Activated naive CD8-positive, alpha-beta T cell (primary cell): ENCODE results near the gene LOXHD1.

Experiments used
- H3K27ac Mint-ChIP-seq: one replicate; pipeline ENCODE4 v1.8.0; 2021; ENCODE audit warnings: mixed read lengths
- H3K27me3 Mint-ChIP-seq: one replicate; pipeline ENCODE4 v1.8.0; 2021; ENCODE audit warnings: mixed read lengths
- H3K36me3 Mint-ChIP-seq: one replicate; pipeline ENCODE4 v1.8.0; 2021; ENCODE audit warnings: mixed read lengths
- H3K4me1 Mint-ChIP-seq: one replicate; pipeline ENCODE4 v1.8.0; 2021; ENCODE audit warnings: low read depth, mixed read lengths
- H3K4me3 Mint-ChIP-seq: one replicate; pipeline ENCODE4 v1.8.0; 2021; ENCODE audit warnings: mild to moderate bottlenecking, mixed read lengths
- H3K9me3 Mint-ChIP-seq: one replicate; pipeline ENCODE4 v1.8.0; 2021; ENCODE audit warnings: low read depth, mixed read lengths

LOXHD1 gene

GRCh38 chr18:46649071-46649862 is 7.8 kb downstream of the LOXHD1 start:
- H3K27me3 Mint-ChIP-seq, result no peaks in the 10 kb centered on the region
- H3K4me1 Mint-ChIP-seq, result no peaks in the 10 kb centered on the region
- no peak overlapping the region for H3K4me3 Mint-ChIP-seq
- H3K27ac Mint-ChIP-seq, result no peak overlapping the region
- no peaks in the 10 kb centered on the region for H3K36me3 Mint-ChIP-seq
- no peaks in the 10 kb centered on the region for H3K9me3 Mint-ChIP-seq

- no peaks in the 10 kb centered on the region for H3K27me3 Mint-ChIP-seq
- no peaks in the 10 kb centered on the region for H3K36me3 Mint-ChIP-seq
- no peaks in the 10 kb centered on the region for H3K4me1 Mint-ChIP-seq
- no peak overlapping the region for H3K4me3 Mint-ChIP-seq
- H3K9me3 Mint-ChIP-seq, result no peaks in the 10 kb centered on the region
- H3K27ac Mint-ChIP-seq, result no peak overlapping the region
Measured at GRCh38 chr18:46646468-46646867, 10.6 kb downstream of the LOXHD1 start.

GRCh38 chr18:46642561-46642960 is 14.5 kb downstream of the LOXHD1 start:
- no peak overlapping the region for H3K27ac Mint-ChIP-seq
- H3K27me3 Mint-ChIP-seq, result no peaks in the 10 kb centered on the region
- H3K4me1 Mint-ChIP-seq, result no peaks in the 10 kb centered on the region
- H3K9me3 Mint-ChIP-seq, result peaks cover 3% of the 10 kb centered on the region
- H3K36me3 Mint-ChIP-seq, result no peaks in the 10 kb centered on the region
- no peak overlapping the region for H3K4me3 Mint-ChIP-seq

GRCh38 chr18:46641917-46642316 is 15.1 kb downstream of the LOXHD1 start:
- Mint-ChIP-seq H3K4me3 (no peak overlapping the region), H3K27ac (no peak overlapping the region), H3K36me3 (no peaks in the 10 kb centered on the region), H3K27me3 (no peaks in the 10 kb centered on the region), H3K9me3 (peaks cover 4% of the 10 kb centered on the region), H3K4me1 (no peaks in the 10 kb centered on the region)

- no peak overlapping the region for H3K4me3 Mint-ChIP-seq
- no peak overlapping the region for H3K27ac Mint-ChIP-seq
- peaks cover 4% of the 10 kb centered on the region for H3K9me3 Mint-ChIP-seq
- no peaks in the 10 kb centered on the region for H3K4me1 Mint-ChIP-seq
- no peaks in the 10 kb centered on the region for H3K27me3 Mint-ChIP-seq
- no peaks in the 10 kb centered on the region for H3K36me3 Mint-ChIP-seq
Measured at GRCh38 chr18:46639386-46639785, 17.6 kb downstream of the LOXHD1 start.

- Mint-ChIP-seq H3K9me3 (peaks cover 4% of the 10 kb centered on the region), H3K36me3 (no peaks in the 10 kb centered on the region), H3K4me1 (no peaks in the 10 kb centered on the region), H3K27me3 (peaks cover 1% of the 10 kb centered on the region), H3K27ac (no peak overlapping the region), H3K4me3 (no peak overlapping the region)
Measured at GRCh38 chr18:46636040-46636630, 20.9 kb downstream of the LOXHD1 start.

GRCh38 chr18:46632401-46633071 is 24.5 kb downstream of the LOXHD1 start:
- Mint-ChIP-seq H3K4me3 (no peak overlapping the region), H3K27me3 (peaks cover 1% of the 10 kb centered on the region), H3K36me3 (no peaks in the 10 kb centered on the region), H3K4me1 (peaks cover 5% of the 10 kb centered on the region), H3K9me3 (peaks cover 1% of the 10 kb centered on the region), H3K27ac (no peak overlapping the region)

- Mint-ChIP-seq H3K4me3 (no peak overlapping the region), H3K27ac (no peak overlapping the region), H3K4me1 (peaks cover 5% of the 10 kb centered on the region), H3K9me3 (no peaks in the 10 kb centered on the region), H3K27me3 (peaks cover 1% of the 10 kb centered on the region), H3K36me3 (no peaks in the 10 kb centered on the region)
Measured at GRCh38 chr18:46630991-46631390, 26.0 kb downstream of the LOXHD1 start.

- Mint-ChIP-seq H3K27me3 (peaks cover 1% of the 10 kb centered on the region), H3K4me3 (no peak overlapping the region), H3K9me3 (no peaks in the 10 kb centered on the region), H3K27ac (no peak overlapping the region), H3K4me1 (peaks cover 8% of the 10 kb centered on the region), H3K36me3 (no peaks in the 10 kb centered on the region)
Measured at GRCh38 chr18:46630160-46630559, 26.9 kb downstream of the LOXHD1 start.

- H3K27me3 Mint-ChIP-seq, result peaks cover 1% of the 10 kb centered on the region
- H3K36me3 Mint-ChIP-seq, result no peaks in the 10 kb centered on the region
- H3K4me3 Mint-ChIP-seq, result no peak overlapping the region
- peaks cover 13% of the 10 kb centered on the region for H3K4me1 Mint-ChIP-seq
- H3K27ac Mint-ChIP-seq, result no peak overlapping the region
- no peaks in the 10 kb centered on the region for H3K9me3 Mint-ChIP-seq
Measured at GRCh38 chr18:46629361-46629760, 27.7 kb downstream of the LOXHD1 start.

GRCh38 chr18:46628206-46628605 is 28.8 kb downstream of the LOXHD1 start:
- no peaks in the 10 kb centered on the region for H3K9me3 Mint-ChIP-seq

GRCh38 chr18:46627136-46627535 is 29.9 kb downstream of the LOXHD1 start:
- no peak overlapping the region for H3K27ac Mint-ChIP-seq
- H3K9me3 Mint-ChIP-seq, result no peaks in the 10 kb centered on the region
- peaks cover 1% of the 10 kb centered on the region for H3K27me3 Mint-ChIP-seq
- no peak overlapping the region for H3K4me3 Mint-ChIP-seq
- no peaks in the 10 kb centered on the region for H3K36me3 Mint-ChIP-seq
- H3K4me1 Mint-ChIP-seq, result peaks cover 33% of the 10 kb centered on the region

More at GRCh38 chr18:46628206-46628605, 28.8 kb downstream of the LOXHD1 start:
- Mint-ChIP-seq H3K27ac (no peak overlapping the region), H3K4me1 (peaks cover 24% of the 10 kb centered on the region), H3K4me3 (no peak overlapping the region), H3K36me3 (no peaks in the 10 kb centered on the region), H3K27me3 (peaks cover 1% of the 10 kb centered on the region)

GRCh38 chr18:46625069-46625468 is 32.0 kb downstream of the LOXHD1 start:
- peaks cover 48% of the 10 kb centered on the region for H3K4me1 Mint-ChIP-seq
- no peaks in the 10 kb centered on the region for H3K27me3 Mint-ChIP-seq
- H3K36me3 Mint-ChIP-seq, result no peaks in the 10 kb centered on the region
- H3K27ac Mint-ChIP-seq, result no peak overlapping the region
- H3K4me3 Mint-ChIP-seq, result no peak overlapping the region
- H3K9me3 Mint-ChIP-seq, result no peaks in the 10 kb centered on the region

- Mint-ChIP-seq H3K9me3 (no peaks in the 10 kb centered on the region), H3K36me3 (no peaks in the 10 kb centered on the region), H3K4me1 (peaks cover 43% of the 10 kb centered on the region), H3K27ac (no peak overlapping the region), H3K27me3 (no peaks in the 10 kb centered on the region), H3K4me3 (peak overlapping the region; percentile 51)
Measured at GRCh38 chr18:46624127-46624526, 32.9 kb downstream of the LOXHD1 start.

GRCh38 chr18:46623541-46623940 is 33.5 kb downstream of the LOXHD1 start:
- no peaks in the 10 kb centered on the region for H3K36me3 Mint-ChIP-seq
- H3K27ac Mint-ChIP-seq, result peak overlapping the region; percentile 54
- H3K9me3 Mint-ChIP-seq, result no peaks in the 10 kb centered on the region
- H3K27me3 Mint-ChIP-seq, result no peaks in the 10 kb centered on the region
- peaks cover 43% of the 10 kb centered on the region for H3K4me1 Mint-ChIP-seq
- peak overlapping the region; percentile 51 for H3K4me3 Mint-ChIP-seq
